Hematopoietic multipotent progenitor cell (in vitro differentiated cells): ENCODE data around the gene TBCB. TPM values are rescaled to one million over a fixed set of nuclear protein-coding genes. Genes with fewer than 3 reads are reported as not detected.
"Not testable (repeated sequence)": the region's sequence is repeated elsewhere in the genome, so short reads cannot be mapped to it uniquely, and the experiment has no call there.

Experiments
- DNase-seq, 3 donors: peaks; one replicate each; pipeline ENCODE4 v3.0.0-alpha.2; 2011 to 2015; ENCODE audit warnings: low read depth in 2 of 3, low spot score in 2 of 3
- total RNA-seq: library from RNA; depleted of rRNA; stranded (reverse); fragments of >200 nt; gene quantifications from one replicate; pipeline ENCODE4 v1.2.3, GENCODE V29; 2012

Gene TBCB
- total RNA-seq, 1 donor = 198 TPM

- no peak for DNase-seq
Measured at GRCh38 chr19:36169084-36169760, 54.0 kb downstream of the TBCB start.

GRCh38 chr19:36172852-36173251 is 57.6 kb downstream of the TBCB start:
- no peak for DNase-seq

- not testable (repeated sequence) for DNase-seq
Measured at GRCh38 chr19:36173846-36174245, 58.6 kb downstream of the TBCB start.

Other genes starting within 250 kb of the TBCB start
- not detected for gene APLP1, start 246.9 kb upstream of the TBCB start, total RNA-seq
- 50.1 TPM for gene NFKBID, start 214.9 kb upstream of the TBCB start, total RNA-seq
- gene HCST, start 212.9 kb upstream of the TBCB start, total RNA-seq = 63.3 TPM
- gene TYROBP, start 207.2 kb upstream of the TBCB start, total RNA-seq = 25.0 TPM
- gene LRFN3, start 179.1 kb upstream of the TBCB start, total RNA-seq = 2.4 TPM
- gene SDHAF1, start 120.3 kb upstream of the TBCB start, total RNA-seq = 34.7 TPM
- under 0.01 TPM for gene SYNE4, start 106.7 kb upstream of the TBCB start, total RNA-seq
- gene ALKBH6, start 101.3 kb upstream of the TBCB start, total RNA-seq = 13.7 TPM
- 13.7 TPM for gene CLIP3, start 82.6 kb upstream of the TBCB start, total RNA-seq
- 8.3 TPM for gene THAP8, start 61.2 kb upstream of the TBCB start, total RNA-seq
- gene WDR62, start 60.6 kb upstream of the TBCB start, total RNA-seq = 5.9 TPM
- not detected for gene OVOL3, start 4.3 kb upstream of the TBCB start, total RNA-seq
- 47.4 TPM for gene POLR2I, start 593 bp upstream of the TBCB start, total RNA-seq
- 573 TPM for gene CAPNS1, start 24.6 kb downstream of the TBCB start, total RNA-seq
- not detected for gene COX7A1, start 37.0 kb downstream of the TBCB start, total RNA-seq
- gene ZNF565, start 99.2 kb downstream of the TBCB start, total RNA-seq = 3.2 TPM
- 24.0 TPM for gene ZNF146, start 99.6 kb downstream of the TBCB start, total RNA-seq